Stimulated activated CD8-positive, alpha-beta memory T cell treated with anti-CD3 and anti-CD28 coated beads, Interleukin-15, amount 100 ng/mL, for 48 hours (primary cell): ENCODE data around the gene COL18A1.

Experiments
- DNase-seq, 2 donors: peaks; one replicate each; pipeline ENCODE4 v3.0.0-alpha.2; 2020; ENCODE audit warnings: low read depth in 2 of 2

COL18A1 gene

DNA sequence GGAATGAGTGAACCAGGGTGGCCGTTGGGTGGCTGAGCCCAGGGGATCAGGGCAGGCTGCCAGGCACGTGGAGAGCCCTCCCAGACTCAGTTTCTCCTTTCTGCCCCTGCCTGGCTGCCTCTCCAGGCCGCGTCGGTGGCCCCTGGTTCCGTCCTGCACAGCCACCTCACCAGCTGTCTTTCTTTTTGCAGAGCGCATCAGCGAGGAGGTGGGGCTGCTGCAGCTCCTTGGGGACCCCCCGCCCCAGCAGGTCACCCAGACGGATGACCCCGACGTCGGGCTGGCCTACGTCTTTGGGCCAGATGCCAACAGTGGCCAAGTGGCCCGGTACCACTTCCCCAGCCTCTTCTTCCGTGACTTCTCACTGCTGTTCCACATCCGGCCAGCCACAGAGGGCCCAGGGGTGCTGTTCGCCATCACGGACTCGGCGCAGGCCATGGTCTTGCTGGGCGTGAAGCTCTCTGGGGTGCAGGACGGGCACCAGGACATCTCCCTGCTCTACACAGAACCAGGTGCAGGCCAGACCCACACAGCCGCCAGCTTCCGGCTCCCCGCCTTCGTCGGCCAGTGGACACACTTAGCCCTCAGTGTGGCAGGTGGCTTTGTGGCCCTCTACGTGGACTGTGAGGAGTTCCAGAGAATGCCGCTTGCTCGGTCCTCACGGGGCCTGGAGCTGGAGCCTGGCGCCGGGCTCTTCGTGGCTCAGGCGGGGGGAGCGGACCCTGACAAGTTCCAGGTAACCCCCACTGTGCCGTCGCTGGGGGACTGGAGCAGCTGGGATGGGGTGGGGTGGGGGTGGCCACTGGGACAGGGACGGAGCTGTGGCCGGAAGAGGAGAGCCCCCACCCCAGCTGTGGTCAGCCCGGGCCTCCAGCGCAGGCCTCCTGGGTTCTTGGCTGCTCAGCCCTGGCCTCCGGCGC, 63.3 kb downstream of the COL18A1 start:
- no peak for DNase-seq

DNA sequence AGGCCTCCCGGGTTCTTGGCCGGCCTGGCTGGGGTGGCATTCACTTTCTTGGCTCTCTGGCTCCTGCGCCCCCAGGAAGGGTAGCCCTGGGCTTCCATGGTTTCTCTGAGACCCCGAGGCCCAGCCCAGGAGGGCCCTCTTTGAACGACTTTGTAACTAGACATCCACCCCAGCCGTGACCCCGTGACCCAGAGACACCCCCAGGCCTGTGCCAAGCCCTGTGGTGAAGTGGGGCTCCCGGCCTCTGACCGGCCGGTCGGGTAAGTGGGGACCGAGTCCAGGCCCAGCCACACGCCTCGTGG, 64.0 kb downstream of the COL18A1 start:
- DNase-seq, result no peak

DNA sequence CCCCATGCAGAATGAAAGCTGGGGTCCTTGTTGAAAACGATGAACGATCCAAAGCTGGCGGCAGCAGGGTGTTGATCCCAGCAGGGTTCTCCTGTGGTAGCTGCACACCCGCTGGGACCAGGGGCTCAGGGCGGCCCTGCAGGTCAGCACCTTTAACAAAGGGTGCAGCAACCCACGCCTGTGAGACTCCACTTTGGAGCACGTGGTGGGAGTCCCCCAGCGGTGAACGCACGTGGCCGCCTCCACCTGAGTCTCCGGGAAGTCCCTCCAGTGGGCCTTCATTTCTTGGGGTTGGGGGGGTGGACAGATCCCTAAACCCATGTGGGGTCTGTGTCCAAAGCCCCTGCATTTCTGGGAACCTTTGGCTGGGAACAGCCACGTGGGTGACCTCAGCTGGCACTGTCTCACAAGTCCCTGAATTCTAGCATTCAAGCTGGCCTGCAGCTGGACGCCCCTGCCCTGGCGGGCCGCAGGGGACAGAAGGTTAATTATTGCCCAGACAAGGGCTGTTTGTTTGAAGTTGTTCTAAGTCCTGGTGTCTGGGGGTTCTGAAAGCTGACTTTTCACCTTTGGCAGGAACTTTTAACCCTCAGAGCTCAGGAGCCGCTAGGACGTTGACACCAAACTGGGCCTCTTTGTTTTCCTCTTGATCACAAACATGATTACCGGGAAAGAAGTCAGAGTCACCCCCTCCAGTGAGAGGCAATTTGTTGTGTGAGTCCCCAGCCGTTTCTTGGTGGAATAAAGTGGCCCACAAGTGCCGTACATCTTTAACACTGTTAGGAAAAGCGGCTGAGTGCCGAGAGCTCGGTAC, 64.5 kb downstream of the COL18A1 start:
- DNase-seq, result no peak

DNA sequence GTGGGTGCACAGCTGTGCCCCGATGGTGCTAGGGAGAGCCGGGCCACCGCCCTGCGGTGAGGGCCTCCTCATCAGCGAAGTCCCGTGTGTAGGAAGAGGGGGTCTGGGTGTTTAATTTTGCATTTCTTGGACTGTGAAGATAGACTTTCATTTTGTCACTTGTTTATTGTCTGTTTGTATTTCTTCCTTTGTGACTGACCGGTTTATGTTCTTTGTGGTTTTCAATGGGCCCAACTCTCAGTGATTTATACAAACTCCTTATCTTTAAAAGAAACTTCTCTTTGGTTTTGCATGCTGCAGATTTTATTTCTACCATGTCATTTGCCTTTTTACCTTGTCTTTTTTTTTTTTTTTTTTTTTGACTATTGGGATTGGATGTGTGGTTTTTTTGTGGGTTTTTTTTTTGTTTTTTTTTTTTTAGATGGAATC, 65.1 kb downstream of the COL18A1 start:
- DNase-seq, result no peak

DNA sequence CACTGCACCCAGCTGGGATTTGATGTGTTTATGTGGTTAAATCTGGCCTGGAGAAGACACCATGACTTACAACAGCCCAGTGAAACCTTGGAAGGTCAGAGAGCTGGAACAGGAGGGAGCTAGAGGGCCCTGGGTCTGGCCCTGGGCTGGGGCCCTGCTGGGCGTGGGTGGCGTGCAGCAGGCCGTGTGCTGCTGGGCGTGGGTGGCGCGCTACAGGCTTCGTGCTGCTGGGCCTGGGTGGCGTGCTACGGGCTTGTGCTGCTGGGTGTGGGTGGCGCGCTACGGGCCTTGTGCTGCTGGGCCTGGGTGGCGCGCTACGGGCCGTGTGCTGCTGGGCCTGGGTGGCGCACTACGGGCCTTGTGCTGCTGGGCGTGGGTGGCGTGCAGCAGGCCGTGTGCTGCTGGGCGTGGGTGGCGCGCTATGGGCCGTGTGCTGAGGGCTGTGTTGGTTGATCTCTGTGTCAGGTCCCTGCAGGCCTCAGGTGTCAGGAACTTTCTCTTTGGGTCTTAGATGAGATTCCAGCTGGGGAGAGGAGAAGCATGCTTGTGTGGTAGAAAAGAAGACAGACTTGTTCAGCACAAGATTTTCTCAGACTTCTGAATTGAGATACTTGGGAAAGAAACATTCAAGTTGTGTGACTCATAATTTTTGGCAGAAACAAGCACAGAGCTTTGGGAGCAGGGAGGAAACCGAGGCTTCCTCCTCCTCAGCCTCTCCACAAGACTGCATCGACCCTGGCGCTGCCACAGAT, 66.0 kb downstream of the COL18A1 start:
- DNase-seq, result no peak

DNA sequence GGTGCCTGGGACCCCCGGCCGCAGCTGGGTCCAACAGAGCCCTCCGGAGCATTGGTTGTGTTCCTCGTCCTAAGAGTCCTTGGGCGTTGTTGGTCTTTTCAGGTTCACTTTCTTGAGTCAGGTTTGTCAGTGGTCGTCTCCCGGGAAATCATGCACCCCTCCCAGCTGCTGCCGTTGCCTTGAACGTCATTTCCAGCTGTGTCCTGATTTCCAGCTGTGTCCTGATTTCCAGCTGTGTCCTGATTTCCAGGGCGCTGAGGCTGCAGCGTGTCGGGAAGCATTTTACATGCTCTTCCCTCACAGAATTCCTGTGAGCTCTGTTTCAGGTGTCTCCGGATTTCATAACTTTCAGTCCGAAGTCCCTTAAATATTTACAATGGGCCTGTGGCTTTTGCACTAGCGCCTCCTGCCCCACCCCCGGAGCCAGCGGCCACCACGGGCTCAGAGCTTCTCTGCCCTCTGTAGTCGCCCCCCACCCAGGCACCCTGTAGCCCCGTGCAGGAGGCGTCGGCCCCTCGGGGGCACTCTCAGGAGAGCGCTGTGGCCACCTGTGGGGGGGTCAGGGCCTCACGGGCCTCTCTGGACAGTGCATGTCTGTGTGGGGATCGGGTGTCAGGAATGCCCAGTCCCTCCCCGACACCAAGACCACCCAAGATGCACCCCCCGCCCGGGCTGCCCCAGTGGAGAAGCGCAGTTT, 66.7 kb downstream of the COL18A1 start:
- DNase-seq, result no peak

DNA sequence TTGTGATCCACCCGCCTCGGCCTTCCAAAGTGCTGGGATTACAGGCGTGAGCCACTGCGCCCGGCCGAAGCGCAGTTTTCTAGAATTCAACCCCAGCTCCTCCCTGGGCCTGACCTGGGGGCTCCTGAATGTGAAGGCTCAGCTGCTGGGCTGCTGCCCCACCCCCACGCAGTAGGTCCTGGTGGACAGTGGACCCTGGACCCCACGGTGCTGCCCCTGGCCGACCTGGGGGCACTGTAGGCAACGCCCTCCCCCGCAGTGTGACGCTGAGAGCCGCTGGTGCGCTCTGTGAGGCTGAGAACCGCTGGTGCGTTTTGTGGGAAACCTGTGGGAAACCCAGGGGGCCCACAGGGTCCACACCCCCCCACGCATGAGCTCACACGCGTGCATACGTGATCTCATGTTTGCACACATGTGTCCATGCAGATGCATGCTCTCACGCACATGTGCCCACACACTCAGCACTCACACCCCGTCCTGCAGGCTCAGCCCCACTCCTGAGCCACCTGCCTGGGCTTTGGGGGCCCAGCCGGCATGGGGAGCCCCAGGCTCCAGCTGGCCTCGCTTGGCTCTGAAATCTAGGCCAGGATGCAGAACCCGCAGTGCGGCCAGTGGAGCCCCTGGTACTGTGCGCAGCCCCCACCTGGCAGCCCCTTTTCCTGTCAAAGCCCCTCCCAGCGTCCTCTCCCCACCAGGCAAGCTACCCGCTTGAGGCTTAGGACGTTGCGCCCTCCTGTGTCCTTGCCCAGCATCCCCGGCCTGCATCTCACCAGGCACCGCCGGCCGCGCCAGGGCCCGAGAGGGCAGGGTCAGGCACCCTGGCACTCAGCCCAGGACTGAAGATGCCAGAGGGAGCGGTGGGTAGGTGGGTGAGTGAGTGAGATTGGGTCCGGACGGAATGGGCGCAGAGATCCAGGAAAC, 67.7 kb downstream of the COL18A1 start:
- no peak for DNase-seq

DNA sequence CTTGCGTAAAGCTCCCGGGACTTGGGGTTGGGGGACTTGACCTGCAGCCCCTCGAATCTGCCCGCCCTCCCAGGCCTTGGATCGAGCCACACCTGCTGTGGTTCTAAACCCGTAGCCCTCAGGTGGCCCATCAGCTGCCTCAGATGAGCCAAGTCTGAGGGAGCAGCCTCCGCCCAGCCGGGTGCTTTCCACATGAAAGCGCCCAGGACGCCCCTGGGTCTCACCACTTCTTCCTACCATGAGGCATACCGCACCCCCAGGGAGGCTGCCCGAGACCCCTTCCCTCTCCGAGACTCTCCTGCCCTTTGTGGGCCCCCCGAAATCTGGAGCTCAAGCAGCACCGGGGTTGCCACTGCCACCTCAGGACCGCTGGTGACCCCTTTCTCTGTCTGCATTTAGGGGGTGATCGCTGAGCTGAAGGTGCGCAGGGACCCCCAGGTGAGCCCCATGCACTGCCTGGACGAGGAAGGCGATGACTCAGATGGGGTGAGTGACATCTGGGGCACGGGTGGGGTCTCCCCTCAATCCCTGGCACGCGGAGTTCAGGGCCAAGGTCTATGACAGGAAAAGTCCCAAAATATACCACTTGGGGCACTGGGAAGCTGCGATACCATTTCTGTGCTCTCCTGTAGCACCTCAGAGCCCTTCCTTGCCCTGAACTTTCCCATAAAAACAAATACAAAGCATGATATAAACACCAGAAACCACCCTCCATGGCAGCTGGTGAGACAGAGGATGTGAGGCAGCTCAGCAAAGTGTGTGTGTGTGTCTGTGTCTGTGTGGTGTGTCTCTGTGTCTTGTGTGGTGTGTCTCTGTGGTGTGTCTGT, 68.7 kb downstream of the COL18A1 start:
- no peak for DNase-seq

DNA sequence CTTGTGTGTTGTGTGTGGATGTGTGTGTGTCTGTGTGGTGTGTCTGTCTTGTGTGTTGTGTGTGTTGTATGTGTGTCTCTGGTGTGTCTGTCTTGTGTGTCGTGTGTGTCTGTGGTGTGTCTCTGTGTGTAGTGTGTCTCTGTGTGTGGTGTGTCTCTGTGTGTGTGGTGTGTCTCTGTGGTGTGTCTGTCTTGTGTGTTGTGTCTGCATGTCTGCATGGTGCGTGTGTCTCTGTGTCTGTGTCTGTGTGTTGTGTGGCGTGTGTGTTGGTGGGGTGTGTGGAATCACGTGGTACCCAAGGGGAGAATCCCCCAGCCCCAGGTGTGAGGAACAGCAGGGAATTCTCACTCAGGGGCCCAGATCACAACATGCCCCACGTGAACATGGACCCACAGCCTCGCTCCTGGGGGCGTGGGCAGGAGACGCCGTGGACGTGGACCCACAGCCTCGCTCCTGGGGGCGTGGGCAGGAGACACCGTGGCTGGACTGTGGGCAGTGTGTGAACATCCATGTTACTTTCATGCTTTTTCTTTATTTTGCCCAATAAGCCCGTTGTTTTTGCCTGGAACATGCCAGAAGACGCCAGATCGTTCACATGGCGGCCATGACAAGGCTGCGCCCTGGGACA, 69.5 kb downstream of the COL18A1 start:
- no peak for DNase-seq

DNA sequence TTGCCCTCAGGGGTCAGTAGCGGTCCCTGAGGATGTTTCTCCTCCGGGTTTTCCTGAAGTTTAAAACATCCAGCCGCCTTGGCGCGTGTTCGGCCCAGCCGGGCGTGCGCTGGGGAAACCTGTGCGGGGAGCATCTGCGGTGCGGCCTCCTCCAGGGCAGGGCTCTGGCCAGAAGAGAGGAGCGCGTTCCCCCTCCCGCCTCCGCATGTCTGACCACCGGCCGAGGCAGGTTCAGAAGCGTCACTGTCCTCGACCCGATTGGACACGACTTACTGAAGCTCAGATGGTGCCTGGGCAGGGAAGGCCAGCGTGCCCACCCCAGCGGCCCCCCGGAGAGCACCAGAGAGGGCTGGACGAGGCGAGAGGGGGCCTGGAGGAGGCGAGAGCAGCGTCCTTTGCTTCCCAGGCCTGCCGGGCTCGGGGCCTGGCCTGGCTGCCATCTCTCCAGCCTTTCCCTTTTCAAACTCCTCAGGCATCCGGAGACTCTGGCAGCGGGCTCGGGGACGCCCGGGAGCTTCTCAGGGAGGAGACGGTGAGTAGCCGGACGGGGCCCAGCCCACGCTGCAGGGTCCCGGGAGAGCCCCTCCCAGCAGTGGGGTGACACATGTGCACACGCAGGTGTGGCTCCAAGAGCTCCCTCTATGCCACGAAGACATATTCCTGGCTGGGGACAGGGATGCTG, 70.2 kb downstream of the COL18A1 start:
- DNase-seq, result no peak

DNA sequence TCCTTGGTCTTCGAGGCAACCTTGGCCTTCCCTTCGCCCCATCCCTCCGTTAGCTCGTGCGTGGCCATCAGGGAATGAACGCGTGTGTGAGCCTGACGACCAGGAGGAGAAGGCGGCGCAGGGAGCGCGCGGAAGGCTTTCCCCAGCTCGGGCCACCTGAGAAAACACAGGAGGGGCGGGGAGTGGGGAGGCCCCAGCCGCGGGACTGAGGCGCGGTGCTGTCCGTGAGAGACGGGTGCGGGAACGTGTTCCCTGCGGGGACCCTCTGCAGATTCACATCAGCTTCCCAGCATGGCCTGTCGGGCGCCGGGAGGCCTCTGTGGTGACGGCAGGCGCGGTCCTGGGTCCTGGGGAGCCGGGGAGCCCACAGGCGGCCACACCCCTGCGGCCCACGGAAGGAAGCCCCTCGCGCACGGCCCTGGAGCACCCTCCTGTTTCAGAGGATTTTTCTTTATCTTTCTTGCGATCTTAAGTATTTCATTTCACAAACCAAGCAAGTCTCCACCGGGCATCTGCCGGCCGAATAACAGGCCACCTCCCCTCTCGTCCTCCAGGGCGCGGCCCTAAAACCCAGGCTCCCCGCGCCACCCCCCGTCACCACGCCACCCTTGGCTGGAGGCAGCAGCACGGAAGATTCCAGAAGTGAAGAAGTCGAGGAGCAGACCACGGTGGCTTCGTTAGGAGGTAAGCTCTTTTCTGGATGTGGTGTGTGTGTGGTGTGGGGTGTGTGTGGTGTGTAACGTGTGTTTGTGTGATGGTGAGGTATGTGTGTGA, 71.0 kb downstream of the COL18A1 start:
- no peak for DNase-seq

DNA sequence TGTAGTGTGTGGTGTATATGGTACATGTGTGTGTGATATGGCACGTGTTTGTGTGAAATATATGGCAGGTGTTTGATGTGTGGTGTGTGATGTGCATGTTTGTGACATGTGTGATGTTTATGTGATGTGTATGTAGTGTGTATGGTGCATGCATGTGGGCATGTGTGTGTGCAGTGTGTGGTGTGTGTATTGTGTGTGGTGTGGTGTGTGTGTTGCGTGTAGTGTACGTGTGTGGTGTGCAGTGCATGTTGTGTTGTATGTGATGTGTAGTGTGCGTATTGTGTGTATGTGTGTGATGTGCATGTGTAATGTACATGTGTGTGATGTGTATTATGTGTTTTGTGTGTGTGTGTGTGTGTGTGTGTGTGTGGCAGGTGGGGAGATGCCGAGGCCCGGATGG, 71.6 kb downstream of the COL18A1 start:
- no peak for DNase-seq

DNA sequence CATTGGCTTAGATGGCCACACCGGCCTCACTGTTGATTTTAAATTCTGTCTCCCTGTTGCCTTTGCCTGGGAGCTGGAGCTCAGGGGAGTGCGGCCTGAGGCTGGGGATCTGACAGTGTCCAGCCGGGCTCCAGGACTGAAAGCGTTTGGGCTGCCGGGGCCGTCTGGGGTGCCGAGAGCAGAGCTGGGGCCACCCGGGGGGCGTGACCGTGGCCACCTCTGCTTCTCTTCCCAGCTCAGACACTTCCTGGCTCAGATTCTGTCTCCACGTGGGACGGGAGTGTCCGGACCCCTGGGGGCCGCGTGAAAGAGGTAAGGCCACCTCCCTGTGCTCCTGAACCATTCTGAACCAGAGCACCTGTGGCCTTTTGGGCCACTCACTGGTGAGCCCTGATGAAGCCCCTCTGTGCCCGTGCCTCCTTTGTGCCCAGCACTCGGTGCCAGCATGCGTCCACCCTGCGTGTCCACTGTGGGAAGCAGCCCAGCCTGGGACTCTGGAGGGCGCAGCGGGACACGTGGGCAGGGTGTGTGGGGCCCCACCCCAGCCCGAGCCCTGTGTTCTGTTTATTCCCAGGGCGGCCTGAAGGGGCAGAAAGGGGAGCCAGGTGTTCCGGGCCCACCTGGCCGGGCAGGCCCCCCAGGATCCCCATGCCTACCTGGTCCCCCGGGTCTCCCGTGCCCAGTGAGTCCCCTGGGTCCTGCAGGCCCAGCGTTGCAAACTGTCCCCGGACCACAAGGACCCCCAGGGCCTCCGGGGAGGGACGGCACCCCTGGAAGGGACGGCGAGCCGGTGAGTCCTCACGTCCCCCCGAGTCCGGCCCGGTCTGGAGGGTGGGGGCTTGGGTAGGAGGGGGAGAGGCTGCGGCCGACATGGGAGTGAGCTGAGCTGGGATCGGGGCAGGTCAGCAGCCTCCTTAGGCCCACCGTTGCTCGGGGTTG, 72.5 kb downstream of the COL18A1 start:
- DNase-seq, result no peak

DNA sequence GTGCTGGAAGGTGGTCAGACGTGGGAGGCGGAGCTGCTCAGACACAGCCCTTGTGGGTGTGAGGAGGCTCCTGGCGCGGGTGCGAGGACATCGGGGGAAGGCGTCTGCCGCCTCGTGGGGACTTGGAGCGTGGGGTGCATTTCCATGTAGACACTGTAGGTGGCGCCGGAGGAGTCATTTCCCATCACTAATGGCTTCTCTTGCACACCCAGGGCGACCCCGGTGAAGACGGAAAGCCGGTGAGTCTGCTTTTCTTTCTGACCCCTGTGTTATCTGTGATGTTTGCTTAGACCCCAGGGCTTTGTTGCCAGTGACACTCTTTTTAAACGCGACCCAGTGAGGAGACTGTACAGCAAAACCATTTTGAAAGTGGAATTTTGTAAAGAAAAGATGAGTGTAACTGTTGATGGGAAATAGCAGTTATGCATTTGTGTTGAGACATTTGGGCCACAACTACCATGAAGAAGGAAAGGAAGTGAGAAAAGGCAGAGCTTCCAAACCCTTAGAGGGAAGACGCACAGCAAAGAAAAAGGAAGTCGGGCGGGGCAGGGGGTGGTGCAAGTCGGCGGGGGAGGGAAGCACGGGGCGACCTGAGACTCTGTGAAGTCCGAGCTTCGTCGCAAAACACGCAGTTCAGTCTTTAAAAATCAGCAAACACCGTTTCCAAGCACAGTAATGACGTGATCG, 73.3 kb downstream of the COL18A1 start:
- peak; percentile 47 to 69 for DNase-seq

DNA sequence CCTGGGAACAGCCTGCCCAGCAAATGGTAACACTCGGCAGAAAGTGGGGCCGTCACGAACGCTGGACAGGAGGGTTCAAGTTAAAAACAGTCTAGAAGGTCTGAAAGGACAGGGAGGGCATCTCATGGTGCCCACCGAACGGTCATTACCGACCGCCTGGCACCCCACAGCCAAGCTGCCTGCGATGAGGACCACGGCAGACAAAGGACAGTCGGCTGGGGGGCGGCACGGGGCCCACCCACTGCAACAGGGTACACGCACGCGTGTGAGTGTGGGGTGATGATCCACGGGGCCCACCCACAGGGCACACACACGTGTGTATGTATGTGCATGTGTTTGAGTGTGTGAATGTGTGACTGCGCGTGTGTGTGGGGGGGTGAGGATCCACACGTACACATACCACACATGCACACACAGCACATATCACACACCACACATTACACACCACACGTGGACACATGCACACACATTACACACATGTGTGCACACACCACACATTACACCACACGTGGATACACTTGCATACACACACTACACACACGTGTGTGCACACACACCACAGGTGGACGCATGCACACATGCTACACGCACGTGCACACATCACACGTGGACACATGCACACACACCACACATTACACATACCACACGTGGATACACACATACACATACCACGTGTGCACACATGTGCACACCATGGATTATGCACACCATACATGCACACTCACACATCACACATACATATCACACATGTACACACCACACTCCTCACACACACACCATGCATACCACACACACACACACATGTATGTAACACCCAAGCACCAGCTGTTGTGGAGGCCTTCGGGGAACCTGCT, 74.1 kb downstream of the COL18A1 start:
- no peak for DNase-seq
